A673 (cell line): ENCODE measurements around the gene TSPEAR.

Experiments
- EZH2 ChIP-seq: fragments of 200-600 bp; sonication (generic); IDR thresholded peaks from 2 replicates; pipeline ENCODE4 v1.6.1; 2017; ENCODE audit warnings: borderline replicate concordance, low read depth, mild to moderate bottlenecking, mixed read lengths, antibody characterized with exemption, low read length; ENCODE audit not compliant: poor library complexity, severe bottlenecking
- TF ChIP-seq, protein P1 (sequence below): fragments of 300-800, 200-600 bp; sonication (generic); conservative IDR thresholded peaks from 2 replicates; pipeline ENCODE4 v1.5.1; 2017; ENCODE audit warnings: low read depth, mild to moderate bottlenecking, antibody characterized with exemption, low read length, moderate library complexity, mixed read lengths

DNA sequence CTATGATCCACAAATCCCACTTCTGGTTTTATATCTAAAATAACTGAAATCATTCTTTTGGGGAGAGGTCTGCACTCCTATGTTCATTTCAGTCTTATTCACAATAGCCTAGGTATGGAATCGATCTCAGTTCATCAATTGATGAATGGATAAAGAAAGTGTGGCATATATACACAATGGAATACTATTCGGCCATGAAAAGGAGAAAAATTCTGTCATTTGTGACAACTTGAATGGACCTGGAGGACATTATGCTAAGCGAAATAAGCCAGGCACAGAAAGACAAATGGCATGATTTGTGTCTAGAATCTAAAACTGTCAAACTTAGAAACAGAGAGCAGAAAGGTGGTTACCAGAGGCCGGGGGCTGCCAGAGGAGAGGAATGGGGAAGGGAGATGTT, 104.9 kb downstream of the TSPEAR start:
- TF ChIP-seq, protein P1, sequence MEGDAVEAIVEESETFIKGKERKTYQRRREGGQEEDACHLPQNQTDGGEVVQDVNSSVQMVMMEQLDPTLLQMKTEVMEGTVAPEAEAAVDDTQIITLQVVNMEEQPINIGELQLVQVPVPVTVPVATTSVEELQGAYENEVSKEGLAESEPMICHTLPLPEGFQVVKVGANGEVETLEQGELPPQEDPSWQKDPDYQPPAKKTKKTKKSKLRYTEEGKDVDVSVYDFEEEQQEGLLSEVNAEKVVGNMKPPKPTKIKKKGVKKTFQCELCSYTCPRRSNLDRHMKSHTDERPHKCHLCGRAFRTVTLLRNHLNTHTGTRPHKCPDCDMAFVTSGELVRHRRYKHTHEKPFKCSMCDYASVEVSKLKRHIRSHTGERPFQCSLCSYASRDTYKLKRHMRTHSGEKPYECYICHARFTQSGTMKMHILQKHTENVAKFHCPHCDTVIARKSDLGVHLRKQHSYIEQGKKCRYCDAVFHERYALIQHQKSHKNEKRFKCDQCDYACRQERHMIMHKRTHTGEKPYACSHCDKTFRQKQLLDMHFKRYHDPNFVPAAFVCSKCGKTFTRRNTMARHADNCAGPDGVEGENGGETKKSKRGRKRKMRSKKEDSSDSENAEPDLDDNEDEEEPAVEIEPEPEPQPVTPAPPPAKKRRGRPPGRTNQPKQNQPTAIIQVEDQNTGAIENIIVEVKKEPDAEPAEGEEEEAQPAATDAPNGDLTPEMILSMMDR, result no peak
- TF ChIP-seq EZH2, result no peak
